GM21737 (cell line): ENCODE measurements around the gene AADACL4.
"Not testable (repeated sequence)": the region's sequence is repeated elsewhere in the genome, so short reads cannot be mapped to it uniquely, and the experiment has no call there.

Experiments
- ATAC-seq: cut with Tn5 transposase; IDR thresholded peaks from one replicate; pipeline ENCODE4 v1.9.1; 2021; ENCODE audit warnings: mild to moderate bottlenecking, moderate library complexity; ENCODE audit not compliant: unreplicated experiment

The AADACL4 gene

GRCh38 chr1:12709091-12709491, 65.2 kb downstream of the AADACL4 start:
- ATAC-seq = no peak

GRCh38 chr1:12709696-12710095, 65.8 kb downstream of the AADACL4 start:
- ATAC-seq = no peak

DNA sequence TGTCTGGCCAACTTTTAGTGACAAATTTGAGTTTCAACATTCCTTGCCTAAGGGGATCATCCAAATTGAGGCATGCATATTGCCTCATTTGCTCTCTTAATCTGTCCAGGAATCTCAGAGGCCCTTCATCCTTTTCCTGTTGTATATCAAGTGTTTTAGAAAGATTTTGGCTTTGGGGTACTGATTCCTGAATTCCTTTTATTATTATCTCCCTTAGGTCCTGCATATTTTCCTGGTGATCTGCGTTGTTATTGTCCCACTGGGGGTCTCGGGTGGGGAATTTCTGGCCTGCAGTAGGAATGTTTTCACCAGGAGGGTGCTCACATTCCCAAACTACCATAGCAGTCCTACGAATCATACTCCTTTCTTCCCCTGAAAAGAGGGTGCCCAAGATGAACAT, 67.7 kb downstream of the AADACL4 start:
- no peak for ATAC-seq

DNA sequence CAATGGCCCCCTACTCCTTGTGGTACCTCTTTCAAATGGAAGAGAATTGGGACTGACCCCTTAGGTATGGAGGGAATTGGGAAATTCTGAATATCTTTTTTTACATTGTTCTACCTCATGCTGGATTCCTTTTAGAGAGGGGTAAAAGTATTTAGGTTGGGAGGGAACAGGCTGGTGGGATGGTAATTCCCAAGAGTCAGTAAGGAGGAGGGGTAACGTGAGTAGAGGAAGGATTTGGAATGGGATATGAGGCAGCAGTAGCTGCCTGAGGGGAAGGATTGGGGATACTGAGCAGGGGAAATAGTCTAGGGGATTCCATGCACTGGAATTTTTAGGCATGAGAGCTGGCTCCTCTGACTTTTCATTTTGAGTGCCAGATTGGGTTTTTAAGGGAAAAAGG, 68.2 kb downstream of the AADACL4 start:
- ATAC-seq = no peak

- no peak for ATAC-seq
Measured at GRCh38 chr1:12712929-12713328, 69.0 kb downstream of the AADACL4 start.

- ATAC-seq = not testable (repeated sequence)
Measured at GRCh38 chr1:12713651-12714050, 69.8 kb downstream of the AADACL4 start.

DNA sequence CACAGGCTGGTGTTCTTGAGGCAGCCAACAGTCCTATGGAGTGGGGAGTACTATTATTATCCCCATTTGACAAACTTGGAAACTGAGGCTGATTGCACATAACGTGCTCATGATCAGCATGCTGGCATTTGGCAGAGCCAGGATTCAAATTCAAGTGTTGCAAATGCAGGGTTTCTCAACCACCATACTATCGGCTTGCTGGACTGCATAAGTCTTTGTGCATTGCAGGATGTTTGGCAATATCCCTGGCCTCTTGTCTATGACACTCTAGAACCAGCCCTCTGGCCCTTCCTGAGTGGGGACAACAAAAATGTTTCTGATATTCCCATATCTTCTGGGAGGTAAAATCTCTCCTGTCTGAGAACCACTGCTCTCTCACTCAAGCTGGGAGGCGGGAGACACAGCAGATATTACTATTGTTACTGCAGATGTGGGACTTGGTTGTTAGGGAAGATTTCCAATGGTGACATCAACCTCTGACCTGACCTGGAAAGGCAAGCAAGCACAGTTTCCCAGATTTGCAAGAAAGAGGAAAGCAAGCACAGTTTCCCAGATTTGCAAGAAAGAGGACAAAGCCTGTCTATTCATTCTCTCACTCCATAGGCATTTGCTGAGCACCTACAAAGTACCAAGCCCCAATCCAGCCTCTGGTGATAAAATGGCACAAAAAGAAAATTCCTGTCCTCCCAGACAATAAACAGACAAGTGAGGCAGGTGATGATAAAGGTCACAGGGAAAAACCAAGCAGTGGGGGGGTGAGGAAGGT, 71.0 kb downstream of the AADACL4 start:
- ATAC-seq = no peak

- ATAC-seq = no peak
Measured at GRCh38 chr1:12715896-12716437, 72.1 kb downstream of the AADACL4 start, which contains the start of gene AADACL3. Gene AADACL3 (plus strand): TSS chr1:12716110. CDS start chr1:12716177, 67 bp downstream.
